NCI-H69 (cell line): ENCODE data around the gene GLA.

Experiments
- DNase-seq: peaks from one replicate; lab custom pipeline; 2025; lab: John Stamatoyannopoulos, UW

GLA gene

DNA sequence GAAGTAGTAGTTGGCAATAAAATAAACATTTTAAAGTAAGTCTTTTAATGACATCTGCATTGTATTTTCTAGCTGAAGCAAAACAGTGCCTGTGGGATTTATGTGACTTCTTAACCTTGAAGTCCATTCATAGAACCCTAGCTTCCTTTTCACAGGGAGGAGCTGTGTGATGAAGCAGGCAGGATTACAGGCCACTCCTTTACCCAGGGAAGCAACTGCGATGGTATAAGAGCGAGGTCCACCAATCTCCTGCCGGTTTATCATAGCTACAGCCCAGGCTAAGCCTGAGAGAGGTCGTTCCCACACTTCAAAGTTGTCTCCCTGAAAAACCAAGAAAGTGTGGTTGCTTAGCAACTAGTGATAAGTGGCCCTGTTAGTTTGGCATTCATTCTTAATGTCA is 9.9 kb downstream of the GLA start:
- DNase-seq = peak; percentile 24

- DNase-seq = no peak
Observed at GRCh38 chrX:101395789-101396188, 11.9 kb downstream of the GLA start.

GRCh38 chrX:101394372-101394771 is 13.4 kb downstream of the GLA start:
- peak; percentile 2 for DNase-seq

GRCh38 chrX:101393530-101394305 is 14.0 kb downstream of the GLA start:
- DNase-seq = no peak

GRCh38 chrX:101391831-101392230 is 15.9 kb downstream of the GLA start:
- no peak for DNase-seq

DNA sequence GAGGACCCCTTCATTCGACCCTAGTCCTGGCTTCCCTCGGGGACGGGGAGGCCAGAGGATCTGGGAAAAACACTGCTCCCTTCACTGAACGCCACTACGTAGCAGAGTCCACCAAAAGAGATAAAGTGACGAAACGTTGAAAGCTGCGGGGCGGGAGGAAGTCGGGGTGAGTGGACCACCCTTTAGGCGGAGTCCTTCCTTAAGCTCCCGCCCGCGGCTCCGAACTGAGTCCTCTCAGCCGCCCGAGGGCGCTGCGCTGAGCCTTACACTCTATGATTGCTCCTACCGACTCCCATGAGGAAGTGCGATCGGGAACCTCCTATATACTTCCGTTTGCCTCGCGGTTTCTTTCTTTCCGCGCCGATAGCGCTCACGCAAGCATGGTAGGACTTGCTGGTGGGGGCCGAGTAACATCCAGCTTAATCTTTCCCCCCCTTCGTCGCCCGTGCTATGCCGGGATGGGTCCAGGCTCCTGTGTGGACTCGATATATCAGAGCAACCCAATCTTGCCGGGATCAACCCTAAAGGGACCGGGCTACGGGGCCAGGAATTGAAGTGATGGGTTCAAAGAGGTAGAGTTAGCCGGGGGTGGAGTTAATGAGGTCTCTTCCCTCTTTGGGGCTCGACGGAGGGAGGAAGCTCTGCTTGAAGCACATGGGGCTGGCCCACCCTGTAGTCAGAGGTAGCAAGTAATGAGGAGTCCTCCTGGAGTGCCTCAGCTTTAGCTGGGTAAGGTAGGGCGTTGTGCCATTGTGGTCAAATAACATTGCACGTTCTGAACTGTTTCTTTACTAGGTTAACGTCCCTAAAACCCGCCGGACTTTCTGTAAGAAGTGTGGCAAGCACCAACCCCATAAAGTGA is 16.8 kb downstream of the GLA start, which contains the start of gene RPL36A:
RPL36A (plus strand) TSS at position 348 of the 862 bp plus-strand sequence; CDS start at position 381, 33 bp downstream.
- DNase-seq = peak; percentile 96

- DNase-seq = no peak
Observed at GRCh38 chrX:101388604-101389003, 19.1 kb downstream of the GLA start.

DNA sequence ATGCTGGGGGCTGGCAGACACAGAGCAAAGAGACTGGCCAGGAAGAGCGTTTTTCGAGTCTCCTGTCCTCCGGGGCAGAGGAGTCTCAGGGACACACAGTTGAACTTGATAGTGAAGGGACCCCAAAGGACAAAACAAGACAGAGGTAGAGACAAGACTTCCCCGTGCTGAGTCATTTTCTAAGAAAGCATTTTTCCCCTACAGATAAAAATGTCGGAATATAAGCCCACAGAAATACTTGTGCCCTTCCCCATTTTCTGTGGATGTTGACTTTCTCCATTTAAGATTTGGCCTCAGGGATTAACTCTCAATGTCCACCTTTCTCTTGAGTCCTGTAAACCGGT is 21.2 kb downstream of the GLA start:
- no peak for DNase-seq

DNA sequence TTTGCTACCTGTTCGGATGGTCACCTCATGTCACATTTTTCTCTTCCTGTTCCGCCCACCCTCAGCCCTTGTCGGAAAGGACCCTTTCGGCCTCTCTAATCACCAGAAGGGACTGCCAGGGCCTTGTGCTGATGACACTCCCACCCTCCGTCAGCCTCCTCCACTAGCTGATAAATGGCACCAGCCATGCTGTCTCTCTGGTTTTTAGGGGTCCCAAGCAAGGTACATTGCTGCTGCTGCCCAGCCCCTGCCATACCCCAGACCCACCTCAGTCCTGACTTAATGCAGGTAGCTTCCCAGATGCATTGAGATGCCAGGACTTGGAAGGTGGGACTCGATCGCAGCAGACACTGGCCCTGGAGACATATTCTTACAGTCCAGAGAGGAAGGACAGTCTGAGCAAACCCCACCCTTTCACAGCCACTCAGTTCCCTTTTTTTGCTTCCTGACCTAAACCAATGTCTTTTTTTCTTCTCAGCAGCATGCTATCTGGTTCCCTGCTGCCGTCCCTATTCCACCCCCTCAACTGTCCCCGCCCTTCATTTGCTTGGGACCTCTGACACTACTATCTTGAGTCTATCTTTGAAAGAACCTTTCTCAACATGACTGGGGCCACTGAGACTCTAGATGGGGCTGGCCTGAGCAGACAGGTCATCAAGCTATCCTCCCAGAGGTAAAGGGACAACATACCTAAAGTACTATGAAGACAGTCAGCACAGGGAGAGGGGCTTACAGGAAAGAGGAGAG is 21.8 kb downstream of the GLA start, which contains the start of gene BTK:
BTK (minus strand) TSS at position 397 of the 747 bp plus-strand sequence. CDS start 10,907 bp downstream, outside the sequence.
- no peak for DNase-seq

GRCh38 chrX:101385026-101385684 is 22.6 kb downstream of the GLA start:
- DNase-seq = no peak

DNA sequence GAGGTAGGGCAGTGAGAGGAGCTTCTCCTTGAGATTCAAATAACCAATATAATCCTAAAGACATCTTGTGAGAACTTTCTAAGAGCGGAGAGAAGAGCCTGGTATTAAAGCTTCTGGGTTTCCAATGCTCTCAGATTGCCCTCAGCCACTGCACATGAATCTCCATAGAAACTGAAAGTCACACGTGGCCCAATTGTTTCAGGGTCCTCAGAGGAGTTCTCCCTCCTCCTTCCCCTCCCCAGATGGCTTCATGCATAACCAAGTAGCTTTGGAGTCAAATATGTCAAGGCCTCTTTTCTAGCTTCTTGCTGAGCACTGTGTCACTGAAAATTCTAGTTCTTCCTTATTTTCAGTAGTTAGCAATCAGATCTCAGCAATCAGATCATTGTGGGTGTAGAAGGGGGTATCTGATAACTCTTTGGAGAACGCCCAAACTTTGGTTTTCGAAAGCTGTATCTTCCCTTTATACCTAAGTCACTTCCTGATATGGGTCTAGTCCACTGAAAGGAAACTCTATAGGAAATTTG is 24.0 kb downstream of the GLA start:
- DNase-seq = no peak

GRCh38 chrX:101377547-101377946 is 30.2 kb downstream of the GLA start:
- peak; percentile 59 for DNase-seq

DNA sequence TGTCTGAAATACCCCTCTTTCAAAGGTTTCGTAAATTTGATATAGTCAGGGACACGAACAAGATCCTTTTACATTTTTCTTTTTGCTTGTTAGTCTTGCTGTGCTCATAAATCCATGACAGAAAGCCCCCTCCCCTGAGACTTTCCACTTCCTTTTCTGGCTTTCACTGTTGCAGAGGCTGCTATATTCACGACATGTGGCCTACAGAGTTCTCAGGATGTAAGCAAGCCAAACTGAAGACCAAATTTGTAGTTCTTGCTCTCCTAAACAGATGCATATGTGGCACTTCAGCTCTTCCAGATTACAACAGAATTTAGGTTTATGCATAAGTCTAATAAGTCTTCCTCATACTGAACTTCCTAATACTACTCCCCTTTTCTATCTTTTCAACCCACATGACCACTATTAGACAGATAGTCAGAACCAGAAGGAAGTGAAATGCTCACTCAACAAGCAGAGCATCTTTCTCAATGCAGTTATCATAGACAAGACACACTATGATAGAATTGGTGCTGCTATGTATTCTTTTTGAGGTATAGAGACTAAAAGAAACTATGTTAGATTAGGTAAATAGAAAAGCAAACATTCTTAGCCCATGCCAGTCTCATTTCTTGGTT is 36.7 kb downstream of the GLA start:
- DNase-seq = no peak

- no peak for DNase-seq
Observed at GRCh38 chrX:101369687-101370086, 38.0 kb downstream of the GLA start.

DNA sequence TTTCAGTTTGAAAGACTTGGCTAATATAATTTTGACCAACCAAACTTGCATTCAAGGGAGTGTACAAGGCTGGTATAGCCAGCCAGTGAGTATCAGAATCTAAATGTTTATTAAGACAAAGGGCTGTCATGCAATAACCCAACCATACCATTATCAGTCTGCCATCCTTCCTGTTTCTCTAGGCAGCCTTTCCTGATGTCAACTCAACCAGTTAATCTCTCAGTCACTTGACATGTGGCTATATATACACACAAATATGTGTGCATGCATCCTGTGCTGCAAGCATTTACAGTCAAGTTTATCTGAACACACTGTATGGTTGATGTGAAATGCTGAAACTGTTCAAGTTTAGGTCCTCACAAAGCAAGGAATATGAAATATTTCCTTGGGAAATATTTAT is 38.9 kb downstream of the GLA start:
- DNase-seq = no peak

GRCh38 chrX:101365301-101365795 is 42.4 kb downstream of the GLA start:
- DNase-seq = no peak

DNA sequence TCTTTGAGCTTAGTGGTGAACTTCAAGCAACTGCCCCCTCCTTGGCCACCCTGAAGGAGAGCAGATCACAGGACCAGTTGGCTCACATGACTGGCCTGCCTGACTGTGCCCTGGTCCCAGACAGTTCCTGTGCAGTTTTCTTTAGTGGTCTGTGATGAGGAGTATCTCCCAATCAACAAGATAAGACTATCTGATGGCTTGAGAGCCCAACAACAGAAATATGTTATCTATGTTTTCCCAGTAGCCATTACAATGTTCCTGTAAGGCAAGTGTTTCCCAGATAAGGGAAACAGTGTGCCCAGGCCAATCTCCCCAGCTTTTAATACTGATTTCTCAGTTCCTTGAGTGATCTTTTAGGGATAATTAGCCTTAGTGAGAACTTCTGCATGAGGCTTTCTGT is 45.0 kb downstream of the GLA start:
- DNase-seq = no peak

DNA sequence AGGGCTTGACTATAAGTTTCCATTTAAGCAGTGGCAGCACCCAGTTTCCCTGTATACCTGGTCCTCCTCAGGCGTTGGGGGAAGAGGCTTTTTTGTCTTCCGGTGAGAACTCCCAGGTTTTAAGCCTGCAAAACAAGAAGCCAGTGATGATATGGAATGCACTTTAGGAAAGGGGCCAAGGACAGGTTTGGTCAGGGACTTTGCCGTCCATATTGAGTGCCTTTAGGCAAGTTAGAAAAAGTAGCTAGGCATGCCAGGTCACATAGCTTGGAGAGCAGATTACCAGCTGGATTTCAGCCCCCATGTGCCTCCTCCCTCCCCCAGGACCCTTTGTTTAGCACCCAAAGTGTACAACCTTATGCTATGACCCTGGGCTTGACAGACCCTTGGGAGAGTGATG is 45.6 kb downstream of the GLA start:
- DNase-seq = no peak

DNA sequence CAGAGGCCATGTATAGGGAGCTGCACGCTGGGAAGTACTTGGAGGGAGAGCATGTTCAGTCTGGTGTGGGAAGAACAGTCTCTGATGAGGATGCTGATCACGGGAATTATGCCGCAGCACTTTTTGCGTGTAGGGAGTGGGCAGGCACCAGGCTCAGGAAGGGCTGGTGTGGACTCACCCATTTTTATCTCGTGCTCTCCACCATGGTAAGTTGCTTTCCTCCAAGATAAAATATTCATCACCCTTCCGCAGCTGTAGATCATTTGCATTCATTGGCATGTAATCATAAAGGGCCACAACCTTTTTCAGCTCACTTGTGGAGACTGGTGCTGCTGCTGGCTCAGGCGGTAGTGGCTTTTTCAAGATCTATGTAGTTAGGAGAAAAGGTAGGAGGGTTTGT is 47.3 kb downstream of the GLA start:
- DNase-seq = no peak

DNA sequence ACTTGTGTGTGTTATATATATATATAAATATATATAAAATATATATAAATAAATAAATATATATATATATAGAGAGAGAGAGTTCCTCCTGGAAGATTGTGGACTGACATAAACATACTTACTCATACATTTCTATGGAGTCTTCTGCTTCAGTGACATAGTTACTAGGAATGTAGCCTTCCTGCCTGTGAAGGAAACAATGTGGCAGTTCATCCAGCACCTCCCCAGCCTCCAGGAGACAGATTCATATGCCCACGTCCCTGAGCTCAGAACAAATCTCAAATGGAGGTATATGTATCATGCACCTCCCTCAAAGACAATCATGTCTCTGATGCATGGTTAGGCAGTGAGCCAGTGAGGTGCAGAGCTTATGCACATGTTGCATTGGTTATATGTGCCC is 47.8 kb downstream of the GLA start:
- DNase-seq = no peak
